Fibroblast of skin of left biceps (primary cell): ENCODE measurements around the gene SKIC8.
A peak's percentile ranks its signal among the peaks of the same experiment; 100 is the strongest.

Experiments
- DNase-seq, 2 experiments: peaks; one replicate each; pipeline ENCODE4 v3.0.0-alpha.2; 2013; ENCODE audit warnings: low read depth in 2 of 2

SKIC8 gene

DNA sequence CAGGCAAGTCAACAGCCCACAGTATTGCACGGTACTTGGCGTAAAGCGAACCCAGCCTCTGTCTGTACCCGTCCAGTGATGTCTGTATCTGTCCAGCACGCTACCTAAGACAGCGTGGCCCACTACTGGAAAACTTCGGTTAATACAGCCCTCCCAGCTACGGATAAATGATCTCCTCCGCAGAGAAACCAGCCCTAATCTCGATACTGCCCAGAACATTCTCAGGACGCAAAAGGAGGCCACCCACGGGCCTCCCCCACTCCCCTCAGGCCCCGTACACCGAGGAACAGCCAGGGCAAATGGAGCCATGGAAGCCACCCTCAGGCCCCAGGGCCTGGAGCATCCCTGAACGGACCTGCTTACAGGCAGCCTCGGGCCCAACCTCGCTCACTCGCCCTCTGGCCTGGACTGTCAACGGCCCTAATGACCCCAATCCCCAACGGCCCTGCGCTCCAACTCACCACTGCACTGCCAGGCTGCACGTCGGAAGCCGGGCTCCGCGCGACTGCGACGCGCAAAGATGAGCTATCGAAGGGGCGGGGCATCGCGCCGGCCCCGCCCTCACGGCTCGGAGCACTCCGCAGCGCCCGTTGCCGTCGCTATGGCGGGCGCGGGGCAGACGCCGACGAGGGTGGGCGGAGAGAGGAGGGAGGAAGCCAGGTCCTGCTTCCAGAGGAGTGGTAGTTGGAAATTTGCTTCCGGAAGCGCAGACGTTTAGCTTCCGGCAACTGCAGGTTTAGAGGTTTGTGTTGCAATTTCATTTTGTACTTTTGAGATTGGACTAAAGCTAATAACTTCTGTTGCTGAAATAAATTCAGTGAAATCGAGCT lies at the start of gene SKIC8:
Gene SKIC8, minus strand, starts transcription at position 509 of the 830 bp plus-strand sequence. CDS start 3,923 bp downstream, outside the sequence.
- peak; percentile 75 to 79 for DNase-seq

- no peak for DNase-seq
Measured at GRCh38 chr15:78347586-78348543, 48.5 kb upstream of the SKIC8 start.

DNA sequence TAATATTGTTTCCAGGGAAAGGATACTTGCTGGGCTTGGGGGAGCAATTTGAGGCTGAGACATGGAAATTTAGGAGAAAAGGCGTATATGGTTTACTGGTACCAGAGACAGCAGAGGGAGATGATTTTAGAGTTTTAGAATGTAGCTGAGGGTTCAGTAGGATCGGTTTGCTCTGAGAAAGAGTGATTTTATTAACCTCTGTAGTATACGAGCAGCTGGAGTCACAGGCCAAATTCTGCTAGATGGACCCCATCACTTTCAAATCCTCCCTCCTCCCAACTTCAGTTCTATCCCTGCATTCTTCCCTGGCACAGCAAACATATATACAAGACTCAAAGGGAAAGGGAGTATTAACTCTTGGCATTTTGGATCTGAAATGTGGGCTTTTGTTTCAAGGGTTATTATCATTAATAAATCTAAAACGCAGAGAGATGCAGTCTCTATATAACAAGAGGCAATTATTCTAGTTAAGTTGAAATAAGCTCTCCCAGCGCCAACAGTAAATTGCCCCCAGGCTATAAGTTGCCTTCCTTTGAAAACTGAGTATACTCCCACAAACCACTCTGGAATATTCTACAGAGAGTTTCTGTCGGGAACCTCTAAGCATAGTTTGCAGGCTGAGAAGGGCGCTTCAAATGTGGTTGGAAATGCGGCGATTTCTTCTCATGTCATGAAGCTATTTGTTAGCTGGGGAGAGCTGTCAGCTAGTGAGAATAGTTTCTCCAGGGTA lies 46.2 kb upstream of the SKIC8 start:
- DNase-seq: no peak

- DNase-seq: no peak
Measured at GRCh38 chr15:78343276-78344060, 44.1 kb upstream of the SKIC8 start.

DNA sequence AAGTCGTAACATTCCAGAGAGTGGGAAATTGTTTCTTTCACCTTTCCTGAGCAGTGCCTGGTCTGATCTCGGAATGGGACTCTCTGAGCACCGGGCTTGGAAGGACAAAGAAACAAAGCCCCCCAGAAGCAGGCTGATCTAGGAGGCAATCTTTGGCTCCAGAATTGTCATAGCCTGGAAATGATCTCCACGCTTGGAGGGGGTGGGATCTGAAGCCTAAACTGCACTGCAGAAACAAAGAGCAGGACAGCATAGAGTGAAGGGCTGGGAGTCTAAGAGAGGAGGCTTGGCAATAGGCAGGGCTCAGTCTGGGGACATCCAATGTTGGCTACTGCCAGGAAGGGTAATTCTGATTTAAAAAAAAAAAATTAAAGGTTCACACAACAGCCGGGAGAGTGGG lies 42.6 kb upstream of the SKIC8 start:
- DNase-seq: no peak

DNA sequence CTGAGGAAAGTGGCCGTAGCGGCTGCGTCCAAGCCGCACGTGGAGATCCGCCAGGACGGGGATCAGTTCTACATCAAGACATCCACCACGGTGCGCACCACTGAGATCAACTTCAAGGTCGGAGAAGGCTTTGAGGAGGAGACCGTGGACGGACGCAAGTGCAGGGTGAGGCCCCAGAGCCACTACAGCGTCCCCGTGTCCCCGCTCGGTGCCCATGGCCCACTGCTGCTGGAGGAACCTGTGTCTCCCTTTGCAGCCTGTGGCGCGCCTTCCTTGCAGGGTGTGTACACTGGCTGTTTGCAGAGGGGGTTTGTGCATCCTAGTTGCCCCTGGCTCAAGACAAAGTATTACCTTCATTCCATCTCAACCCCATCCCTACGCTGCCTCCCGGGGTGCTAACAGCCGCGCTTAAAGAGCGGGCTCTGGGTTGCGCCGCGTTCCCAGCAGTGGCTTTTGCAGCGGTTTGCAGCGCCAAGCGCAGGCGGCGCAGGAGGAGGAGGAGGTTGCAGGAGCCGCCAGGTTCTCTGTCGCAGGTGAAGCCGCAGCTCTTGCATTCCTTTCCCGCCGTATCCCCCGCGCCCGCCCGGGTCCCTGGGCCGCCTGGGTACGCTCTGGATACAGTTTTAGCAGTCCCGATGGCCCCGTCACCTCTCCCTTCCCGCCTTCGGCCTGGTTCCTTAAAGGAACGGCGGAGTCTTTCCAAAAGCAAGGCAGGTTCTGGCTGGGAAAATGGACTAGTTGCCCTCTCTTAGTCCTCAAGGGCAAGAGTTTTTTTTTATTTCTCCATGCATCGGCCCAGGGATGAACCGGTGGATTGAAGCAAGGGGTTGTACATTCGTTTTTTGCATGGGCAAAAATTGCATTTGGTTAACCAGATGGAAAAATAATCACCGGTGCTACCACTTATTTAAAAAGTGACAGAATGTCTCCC lies 41.9 kb upstream of the SKIC8 start:
- DNase-seq: no peak

DNA sequence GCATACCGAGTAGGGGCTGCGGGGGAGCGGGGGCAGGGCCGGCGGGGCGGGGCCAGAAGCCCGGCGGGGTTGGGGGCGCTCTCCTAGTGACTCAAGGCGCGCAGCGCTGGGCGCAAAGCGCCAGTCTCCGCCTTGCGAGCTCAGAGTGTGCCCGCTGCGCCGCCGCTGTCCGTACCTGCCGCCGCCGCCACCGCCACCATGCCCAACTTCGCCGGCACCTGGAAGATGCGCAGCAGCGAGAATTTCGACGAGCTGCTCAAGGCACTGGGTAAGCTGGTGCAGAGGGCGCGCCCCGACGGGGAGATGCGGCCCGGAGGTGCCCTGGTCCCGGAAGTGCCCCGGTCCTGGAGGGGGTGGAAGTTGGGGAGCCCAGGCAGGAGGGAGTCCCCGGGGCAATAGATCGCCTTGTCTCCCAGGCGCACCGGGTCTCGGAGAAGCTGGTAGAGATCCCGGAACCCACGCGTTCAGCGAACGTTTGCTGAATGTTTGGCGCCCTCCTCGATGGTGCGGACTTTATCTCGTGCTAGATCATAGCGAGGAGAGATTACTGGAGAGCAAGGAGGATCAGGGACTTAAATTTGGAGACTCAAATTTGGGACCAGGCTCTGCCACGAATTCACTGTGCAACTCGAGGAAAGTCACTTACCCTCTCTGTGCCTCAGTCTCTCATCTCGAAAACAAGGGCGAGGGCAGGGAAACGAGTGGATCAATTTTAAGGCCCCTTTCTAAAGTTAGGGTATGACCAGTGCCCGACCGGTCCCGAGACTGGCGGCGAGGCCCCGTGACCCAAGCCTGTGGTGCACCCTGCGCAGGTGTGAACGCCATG lies 41.0 kb upstream of the SKIC8 start, which contains the start of gene CRABP1:
Gene CRABP1, plus strand, starts transcription at position 123 of the 826 bp plus-strand sequence. Its CDS starts 76 bp downstream, at position 199.
- DNase-seq: no peak

GRCh38 chr15:78339559-78339958 lies 40.1 kb upstream of the SKIC8 start:
- no peak for DNase-seq

GRCh38 chr15:78338781-78339180 lies 39.4 kb upstream of the SKIC8 start:
- no peak for DNase-seq

DNA sequence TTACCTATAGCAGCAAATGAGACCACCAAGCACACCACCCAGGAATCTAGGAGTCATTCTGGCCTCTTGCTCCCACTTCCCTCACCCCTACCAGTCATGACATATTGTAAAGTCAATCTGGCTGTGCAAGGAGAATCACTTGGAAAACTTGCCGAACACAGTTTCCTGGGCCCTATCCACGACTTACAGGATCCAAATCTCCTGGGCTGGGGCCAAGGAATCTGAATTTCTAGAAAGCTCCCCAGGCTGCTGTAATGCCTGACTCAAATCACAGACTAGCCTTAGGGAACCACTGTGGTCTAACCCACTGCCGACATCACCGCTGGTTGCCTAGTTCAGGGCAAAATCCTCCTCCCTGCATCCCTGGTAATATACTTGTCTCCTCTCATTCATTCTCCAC lies 36.6 kb upstream of the SKIC8 start:
- no peak for DNase-seq

GRCh38 chr15:78334845-78335244 lies 35.4 kb upstream of the SKIC8 start:
- DNase-seq: no peak

DNA sequence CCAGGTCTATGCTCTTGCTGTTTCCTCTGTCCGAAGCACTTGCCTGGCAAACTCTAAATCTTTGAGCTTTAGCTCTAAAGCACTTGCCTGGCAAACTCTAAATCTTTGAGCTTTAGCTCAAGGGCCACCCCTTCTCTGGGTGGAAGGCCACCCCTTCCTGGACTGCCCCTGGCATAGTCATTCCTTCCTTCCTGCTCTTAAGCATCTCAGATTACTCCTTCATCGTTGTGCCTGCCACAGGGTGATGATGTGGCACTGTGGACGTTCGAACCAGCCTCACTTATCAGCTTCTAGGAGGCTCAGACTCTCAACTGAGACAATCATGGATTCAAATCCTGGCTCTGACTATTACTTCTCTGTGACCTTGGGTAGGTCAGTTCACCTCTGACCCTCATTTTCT lies 30.2 kb upstream of the SKIC8 start:
- DNase-seq: no peak

DNA sequence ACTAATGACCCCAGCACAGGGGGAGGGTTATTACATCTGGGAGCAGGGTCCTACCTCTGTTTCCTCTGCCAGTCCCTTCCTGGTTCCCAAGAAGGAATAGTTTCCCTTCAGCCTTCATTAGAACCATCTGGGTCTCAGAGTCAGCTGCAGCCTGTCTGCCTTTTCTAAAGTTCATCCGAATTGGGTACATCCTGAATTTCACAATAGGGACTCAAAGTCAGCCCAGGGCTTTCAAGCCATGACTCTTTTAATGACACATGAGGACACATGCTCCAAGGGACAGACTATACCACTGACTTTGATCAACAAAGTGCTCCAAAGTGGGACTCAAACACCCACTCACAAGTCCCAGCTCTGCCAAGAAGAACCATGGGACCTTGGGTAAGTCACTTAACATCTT lies 28.1 kb upstream of the SKIC8 start:
- no peak for DNase-seq

DNA sequence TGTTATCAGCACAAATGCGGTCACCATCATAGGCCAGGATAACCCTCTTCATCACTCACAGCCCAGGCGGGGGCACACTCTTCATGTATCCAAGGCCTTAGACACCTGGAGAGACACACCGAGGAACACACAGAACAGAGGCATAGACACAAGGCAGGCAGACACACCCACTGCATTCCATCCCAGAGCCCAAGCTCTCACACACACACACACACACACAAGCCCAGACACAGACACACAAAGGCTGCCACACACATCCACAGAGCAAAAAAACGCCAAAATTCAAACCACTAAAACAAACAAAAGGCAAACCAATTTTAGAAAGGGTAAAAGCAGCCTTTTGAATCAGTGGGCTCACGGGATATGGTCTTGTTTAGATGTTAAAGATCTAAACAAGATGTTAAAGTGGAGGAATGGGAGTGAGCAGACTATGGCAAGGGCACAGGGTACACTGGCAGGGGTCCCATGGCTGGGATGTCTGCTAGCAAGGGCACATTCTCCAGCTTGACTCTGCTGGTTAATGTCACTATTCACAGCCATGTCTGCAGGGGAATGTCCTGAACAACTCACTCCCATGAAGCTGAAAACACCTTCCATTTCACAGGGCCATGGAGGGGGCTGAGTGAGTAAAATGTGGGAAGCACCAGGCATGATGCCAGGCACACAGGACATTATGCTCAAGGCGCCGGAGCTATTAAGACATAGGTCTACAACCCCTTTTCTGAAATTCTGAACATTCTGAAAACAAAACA lies 25.9 kb upstream of the SKIC8 start:
- DNase-seq: no peak

DNA sequence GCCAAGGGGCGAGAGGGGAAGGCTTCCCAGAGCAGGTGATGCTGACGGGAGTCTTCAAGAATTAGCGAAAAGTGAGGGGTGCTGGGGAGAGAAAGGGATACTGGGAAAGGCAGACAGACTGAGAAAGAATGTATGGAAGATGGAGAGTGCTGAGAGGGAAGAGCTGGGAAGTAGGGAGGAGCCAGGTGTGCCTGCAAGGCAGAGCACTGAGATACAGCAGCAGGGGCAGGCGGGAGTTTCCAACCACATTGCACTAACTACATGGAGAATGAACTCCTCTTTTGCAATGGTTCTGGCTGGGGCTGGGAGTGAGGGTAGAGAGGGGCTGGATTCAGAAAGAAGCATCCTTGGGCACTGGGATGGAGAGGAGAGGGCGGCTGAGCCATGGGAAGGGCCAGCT lies 24.7 kb upstream of the SKIC8 start:
- no peak for DNase-seq

DNA sequence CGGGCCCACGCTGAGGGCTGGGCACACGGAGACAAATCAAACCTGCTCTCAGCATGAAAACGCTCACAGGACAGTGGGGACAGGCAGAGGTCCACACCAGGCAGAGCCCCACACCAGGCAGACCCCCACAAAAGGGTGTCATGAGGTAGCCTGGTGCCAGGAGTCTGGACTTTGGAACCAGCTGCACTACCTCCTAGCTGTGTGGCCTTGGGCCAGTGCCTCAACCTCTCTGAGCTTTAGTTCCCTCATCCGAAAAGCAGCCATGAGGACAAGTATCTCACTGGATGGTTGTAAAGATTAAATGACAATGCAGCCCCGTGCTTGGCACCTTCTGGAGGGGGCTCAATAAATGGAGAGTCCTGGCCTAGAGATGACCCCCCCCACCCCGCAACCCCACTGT lies 24.3 kb upstream of the SKIC8 start:
- no peak for DNase-seq

GRCh38 chr15:78322724-78323521 lies 23.5 kb upstream of the SKIC8 start:
- DNase-seq: no peak
